ENCODE measurements around the gene ACOXL.

DNA sequence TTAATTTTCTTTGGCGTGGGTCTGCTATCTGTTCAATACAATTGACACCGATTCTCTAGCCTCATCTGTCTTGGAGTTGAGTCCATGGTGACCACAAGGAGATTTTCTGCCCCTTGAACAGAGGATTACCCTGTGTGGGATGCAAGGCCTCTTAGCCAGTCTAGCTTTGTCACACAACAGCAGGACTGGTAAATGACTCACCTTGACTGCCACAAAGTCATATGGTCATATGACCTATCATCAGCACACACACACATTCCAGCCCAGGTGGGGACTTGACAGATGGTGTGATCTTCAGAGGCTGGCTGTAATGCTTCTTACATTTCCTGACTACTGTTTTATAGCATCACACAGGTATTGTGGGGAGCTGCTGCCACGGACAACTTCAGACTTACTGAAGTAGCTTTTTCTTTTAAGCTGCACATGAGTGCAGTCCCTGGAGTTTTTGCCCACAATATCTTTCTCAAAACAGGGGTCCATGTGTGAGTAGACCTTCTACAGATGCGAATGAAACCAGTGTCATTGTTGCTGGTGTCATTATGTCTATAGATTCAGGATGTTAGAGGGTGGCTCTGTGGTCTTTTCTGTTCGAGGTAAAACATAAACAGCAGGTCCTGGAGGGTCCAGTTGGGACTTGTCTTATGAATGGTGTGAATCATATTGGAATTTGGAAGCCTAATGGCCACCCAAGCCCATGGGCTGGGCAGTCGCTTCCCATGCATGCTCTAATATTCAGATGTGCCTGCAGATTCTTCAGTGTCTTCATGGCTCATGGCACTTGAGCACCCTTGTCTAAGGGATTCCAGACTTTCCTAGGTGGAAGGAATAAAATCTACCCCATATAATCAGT lies 18.6 kb upstream of the ACOXL start:
- TF ChIP-seq EZH2 (IDR thresholded peaks at IDR 0.05; ENCODE audit: insufficient read depth, poor library complexity, severe bottlenecking): no peak
- TF ChIP-seq EZH2phosphoT487 (IDR thresholded peaks at IDR 0.05; ENCODE audit: insufficient read depth, low read depth): no peak
